NB4 (cell line): ENCODE data around the gene PON2.

Experiments used
- MYC ChIP-seq: IDR thresholded peaks from 2 replicates; pipeline ENCODE4 v1.6.1; 2011; ENCODE audit warnings: low read depth, low read length
- POLR2A ChIP-seq: IDR thresholded peaks from 2 replicates; pipeline ENCODE4 v1.6.1; 2011; ENCODE audit warnings: mild to moderate bottlenecking; ENCODE audit not compliant: insufficient read length; ENCODE audit errors: extremely low read depth
- TF ChIP-seq, protein P1 (sequence below): IDR thresholded peaks from one replicate; pipeline ENCODE4 v1.5.1; 2012; ENCODE audit warnings: low read depth, low read length
- TF ChIP-seq, protein P2 (sequence below): IDR thresholded peaks from 2 replicates; pipeline ENCODE4 v1.6.1; 2011; ENCODE audit warnings: low read depth, low read length

DNA sequence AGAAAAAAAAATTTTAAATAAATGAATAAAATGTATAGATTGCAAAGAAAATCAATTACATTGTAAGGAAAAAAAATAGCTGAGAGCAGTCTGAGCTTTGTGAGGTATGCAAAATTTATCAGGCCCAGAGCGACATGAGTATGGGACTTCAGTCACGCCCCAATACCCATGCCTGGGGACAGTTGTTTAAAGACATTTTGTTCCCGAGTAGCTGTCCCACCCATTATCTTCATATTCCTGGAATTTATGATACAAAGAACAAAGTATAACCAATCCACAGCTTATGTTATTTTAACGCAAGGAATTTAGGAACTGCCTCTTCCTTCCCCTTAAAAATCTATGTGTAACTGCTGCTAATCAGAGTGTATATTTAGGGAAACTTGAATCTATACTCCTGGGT is 1.6 kb upstream of the PON2 start:
- TF ChIP-seq, protein P1, sequence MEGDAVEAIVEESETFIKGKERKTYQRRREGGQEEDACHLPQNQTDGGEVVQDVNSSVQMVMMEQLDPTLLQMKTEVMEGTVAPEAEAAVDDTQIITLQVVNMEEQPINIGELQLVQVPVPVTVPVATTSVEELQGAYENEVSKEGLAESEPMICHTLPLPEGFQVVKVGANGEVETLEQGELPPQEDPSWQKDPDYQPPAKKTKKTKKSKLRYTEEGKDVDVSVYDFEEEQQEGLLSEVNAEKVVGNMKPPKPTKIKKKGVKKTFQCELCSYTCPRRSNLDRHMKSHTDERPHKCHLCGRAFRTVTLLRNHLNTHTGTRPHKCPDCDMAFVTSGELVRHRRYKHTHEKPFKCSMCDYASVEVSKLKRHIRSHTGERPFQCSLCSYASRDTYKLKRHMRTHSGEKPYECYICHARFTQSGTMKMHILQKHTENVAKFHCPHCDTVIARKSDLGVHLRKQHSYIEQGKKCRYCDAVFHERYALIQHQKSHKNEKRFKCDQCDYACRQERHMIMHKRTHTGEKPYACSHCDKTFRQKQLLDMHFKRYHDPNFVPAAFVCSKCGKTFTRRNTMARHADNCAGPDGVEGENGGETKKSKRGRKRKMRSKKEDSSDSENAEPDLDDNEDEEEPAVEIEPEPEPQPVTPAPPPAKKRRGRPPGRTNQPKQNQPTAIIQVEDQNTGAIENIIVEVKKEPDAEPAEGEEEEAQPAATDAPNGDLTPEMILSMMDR = no peak
- TF ChIP-seq POLR2A (no peak), MYC (no peak)
- TF ChIP-seq, protein P2, sequence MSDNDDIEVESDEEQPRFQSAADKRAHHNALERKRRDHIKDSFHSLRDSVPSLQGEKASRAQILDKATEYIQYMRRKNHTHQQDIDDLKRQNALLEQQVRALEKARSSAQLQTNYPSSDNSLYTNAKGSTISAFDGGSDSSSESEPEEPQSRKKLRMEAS = no peak
